GM12891 (cell line): Measurements from ENCODE around the gene DSEL.

Experiments
- POLR2A ChIP-seq: IDR thresholded peaks from 2 replicates; pipeline ENCODE4 v1.6.1; 2011; ENCODE audit warnings: low read depth, low read length, control low read depth
- POLR2AphosphoS5 ChIP-seq: IDR thresholded peaks from 2 replicates; pipeline ENCODE4 v1.6.1; 2011; ENCODE audit warnings: low read depth, low read length, control low read depth

DNA sequence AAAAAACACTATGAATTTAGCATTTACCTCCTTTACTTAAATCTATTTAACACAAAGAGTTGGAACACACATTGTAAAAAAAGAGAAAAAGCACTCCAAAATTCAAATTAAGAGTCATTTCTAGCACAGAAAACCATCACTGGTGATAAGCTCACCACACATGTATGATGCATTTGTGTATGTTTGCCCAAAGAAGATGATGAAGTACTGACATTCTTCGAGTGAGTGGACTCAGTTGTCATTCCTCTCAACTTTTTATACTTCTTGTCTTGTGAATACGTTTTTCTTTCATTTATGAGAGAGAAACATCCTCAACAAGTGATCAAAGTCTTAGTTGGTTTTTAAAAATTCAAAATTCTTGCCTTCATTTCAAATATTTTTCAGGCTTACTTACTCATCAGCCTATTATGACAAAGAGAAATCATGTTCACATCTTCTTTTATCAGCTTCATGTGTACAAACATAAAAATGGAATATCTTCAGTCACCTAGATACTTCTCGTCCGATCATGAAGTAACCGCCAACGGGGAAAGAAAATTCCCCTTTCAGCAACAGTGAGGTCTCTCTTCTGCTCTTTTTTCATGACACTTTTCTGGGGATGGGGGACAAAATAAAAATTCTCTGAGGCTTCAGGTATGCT is 1.5 kb downstream of the DSEL start:
- TF ChIP-seq POLR2AphosphoS5 (no peak), POLR2A (no peak)
